Cerebellar cortex (tissue), 1 donor: ENCODE measurements around the gene RGL1.

ENCODE experiments used
- DNase-seq: peaks from one replicate; pipeline ENCODE4 v3.0.0-alpha.2; 2015; ENCODE audit warnings: low spot score

Gene RGL1

DNA sequence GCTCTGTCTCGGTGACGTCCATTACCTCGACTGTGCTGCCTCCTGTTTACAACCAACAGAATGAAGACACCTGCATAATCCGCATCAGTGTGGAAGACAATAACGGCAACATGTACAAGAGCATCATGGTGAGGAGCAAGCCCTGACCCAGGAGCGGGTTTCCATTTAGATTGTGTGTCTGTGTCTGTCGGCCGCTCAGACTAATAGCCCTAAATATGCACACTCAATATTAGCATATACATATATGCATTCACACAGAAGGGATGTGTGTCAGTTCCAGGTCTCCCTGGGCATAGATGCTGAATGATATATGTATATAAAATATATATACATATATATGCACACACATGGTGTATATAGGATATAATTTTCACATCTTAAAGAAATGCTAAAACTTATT is 111.7 kb downstream of the RGL1 start:
- DNase-seq, result no peak

DNA sequence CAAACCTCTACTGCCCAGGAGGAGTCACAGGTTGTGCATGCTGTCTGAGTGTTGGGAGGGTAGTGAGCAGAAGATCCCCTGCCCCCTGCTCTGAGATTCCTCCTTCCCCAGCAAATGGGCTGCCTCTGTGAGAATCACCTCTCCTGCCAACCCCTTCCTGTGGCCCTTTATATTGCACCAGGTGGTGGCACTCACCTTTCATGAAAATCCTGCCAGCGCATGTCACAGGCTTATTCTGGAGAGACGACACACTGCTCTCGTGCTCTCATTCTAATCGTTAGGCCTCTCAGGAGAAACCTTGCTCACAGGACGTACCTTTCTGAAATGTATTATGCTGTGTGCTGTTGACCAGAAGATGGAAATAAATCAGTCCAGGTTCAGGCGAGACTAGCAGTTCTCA is 113.7 kb downstream of the RGL1 start:
- peak; percentile 71 for DNase-seq

DNA sequence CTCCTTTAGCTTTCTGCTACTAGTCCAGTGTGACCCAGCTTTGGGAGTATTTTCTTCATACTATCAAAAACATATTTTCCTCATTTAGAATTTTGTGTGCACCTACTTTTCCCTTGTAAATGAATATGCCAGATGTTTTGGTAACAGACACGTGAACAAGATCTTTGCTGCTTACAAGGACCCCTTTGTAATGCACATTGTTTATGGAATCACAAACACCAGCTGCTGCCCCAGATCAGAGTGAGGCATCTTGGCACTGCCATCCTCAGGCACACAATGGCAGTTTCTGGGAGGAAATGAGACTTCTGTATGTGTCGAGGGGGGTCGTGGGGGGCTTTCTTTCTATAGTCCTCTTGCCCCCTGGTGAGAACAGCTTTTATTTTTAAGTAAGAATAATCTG is 115.7 kb downstream of the RGL1 start:
- no peak for DNase-seq

DNA sequence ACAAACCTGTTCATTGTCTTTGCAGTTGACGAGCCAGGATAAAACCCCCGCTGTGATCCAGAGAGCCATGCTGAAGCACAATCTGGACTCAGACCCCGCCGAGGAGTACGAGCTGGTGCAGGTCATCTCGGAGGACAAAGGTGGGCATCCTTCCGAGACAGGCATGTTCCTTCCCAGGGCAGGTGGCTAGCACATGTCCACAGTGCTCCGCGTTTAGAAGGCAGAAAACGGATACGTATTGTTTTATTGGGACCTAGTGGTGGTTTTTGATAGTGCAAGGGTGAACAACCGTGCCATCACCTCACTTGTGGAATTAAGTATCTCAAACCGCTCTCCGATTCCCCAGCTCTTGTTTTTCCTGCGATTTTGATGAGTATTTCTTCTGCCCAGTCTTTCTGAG is 117.3 kb downstream of the RGL1 start:
- no peak for DNase-seq

DNA sequence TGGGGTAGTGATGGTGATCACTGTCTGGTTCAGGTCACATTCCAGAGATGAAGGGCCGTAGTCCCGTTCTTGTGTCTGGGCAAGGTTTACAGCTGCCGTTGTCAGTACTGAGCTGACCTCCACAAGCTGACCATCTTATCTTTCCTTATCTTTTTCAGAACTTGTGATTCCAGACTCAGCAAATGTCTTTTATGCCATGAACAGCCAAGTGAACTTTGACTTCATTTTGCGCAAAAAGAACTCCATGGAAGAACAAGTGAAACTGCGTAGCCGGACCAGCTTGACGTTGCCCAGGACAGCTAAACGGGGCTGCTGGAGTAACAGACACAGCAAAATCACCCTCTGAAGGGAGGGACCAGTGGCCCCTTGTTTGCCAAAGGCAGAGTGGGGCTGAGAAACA is 121.0 kb downstream of the RGL1 start:
- DNase-seq, result no peak

DNA sequence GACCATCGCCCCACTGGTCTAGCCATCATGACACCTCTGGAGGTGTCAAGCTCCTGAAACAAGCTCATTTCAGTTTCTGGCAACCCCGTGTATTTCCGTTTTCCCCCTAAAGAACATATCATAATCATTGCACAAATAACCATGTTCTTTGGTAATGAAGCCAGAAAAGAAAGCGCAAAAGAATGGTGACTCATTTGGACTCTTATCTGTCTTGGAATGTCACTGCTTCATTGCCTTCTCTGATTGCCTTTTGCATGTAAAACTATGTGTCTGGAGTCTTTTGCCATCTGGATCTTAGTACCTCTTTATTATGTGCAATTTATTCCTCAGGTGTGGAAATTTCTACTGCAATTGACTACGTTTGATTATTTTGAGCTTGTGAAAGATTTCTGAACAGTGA is 122.1 kb downstream of the RGL1 start:
- no peak for DNase-seq

DNA sequence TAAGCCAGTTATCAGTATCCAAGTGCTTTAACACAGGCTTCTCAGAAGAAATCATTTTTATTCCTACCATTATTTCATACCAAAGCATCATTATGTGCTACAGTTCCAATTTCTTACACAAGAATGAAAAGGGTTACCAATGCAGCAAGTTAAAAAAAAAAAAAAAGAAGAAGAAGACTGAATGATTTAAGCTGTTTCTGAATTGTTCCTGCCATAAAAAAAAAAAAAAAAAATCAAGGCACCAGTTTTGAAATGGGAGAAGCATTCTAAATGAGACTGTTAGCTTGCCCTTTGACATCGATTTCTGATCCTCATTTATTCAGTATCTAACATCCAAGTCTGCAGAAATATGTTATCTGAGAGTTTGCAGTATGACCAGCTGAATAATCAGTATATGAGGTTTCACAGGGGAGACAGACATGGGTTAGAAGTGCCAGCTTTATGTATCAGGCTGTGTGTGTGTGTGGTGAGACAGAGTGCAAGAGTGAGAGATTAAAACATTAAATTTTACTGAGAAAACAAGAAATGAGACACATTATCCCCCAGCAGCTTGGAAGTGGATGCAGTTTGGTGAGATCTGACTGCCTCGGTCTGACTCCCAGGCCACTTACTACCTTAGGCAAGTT is 126.8 kb downstream of the RGL1 start:
- DNase-seq, result no peak

DNA sequence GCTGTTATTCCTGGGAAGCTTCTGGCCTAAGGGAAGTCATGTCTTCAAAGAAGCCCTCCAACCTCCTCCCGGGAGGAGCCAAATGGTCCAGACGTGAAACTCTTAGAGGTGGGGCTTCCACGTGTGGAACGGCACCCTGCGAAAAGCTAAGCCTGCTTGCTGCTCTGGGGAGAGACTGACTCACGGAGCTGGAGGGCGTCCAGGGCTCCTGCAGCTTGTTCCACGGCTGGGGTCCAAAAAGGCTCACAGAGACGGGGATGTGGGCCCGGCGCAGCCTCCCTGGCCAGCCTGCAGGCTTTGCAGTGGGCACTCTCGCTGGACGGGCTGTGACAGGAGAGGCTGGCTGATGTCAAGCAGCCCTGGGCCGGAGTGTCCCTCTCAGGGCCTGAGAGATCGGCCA is 127.5 kb downstream of the RGL1 start:
- DNase-seq, result peak; percentile 81

DNA sequence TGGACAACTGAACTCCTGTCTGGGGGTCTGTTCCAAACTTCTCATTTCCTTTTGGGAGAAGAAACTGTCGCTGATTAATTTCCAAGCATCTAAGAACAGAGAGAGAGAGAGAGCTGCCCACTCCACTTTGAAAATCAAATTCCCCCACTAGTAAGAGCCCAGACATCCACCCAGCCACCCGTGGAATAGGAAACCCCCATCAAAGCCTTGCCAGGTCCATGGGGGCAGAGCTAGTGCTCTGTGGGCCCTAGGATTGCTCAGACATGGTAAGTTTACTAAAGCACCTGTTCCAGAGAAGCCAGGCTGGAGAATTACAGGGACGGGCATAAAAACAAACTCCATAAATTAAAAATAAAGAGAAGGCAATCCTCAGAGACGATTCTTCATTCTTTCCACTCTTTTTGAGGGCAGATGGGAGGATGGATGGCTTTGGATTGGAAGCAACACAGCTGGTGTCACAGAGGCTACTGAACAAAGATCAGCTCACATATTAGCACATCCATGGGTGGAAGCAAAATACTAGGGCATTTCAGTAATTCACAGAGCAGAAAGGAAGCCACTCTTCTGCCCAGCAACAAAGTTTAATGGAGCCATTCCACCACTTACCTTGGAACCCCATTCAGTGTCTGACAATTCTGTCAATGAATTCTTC is 128.7 kb downstream of the RGL1 start:
- DNase-seq, result no peak

DNA sequence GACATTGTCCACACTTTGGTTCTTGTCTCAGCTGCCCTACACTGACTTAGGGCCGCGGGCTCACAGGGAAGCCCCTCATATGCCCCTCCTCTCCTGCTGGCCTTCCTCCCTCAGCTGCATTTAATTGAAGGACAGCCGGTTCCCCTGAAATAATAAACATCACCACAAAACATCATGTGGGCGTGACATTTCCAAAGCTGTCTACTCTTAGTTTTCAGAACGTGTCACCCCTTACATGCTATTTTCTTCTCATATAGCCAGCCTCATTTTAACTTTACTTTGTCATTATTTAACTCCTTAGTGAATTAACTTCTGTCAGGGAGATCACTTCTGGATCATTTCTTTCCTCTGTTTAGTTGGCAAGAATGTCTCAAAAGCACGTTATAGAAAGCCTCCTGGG is 129.4 kb downstream of the RGL1 start:
- DNase-seq, result no peak

DNA sequence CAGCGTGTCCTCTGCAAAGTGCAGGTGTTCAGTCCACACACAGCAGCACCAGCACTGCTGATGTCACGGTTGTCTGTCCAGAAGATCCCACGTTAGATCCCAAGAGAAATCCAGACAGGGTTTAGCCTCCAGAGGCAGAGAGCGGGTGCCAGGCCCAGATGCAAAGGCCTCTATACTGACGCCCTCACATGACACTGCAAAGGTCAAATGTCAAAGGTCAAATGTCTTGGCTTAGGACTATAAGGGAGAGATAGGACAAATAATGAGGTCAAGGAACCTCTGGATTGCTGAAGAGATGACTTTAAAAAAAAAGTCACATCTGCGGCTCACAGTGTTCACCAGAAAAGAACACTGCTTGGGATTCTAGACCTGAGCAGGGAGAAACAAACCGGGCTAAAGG is 131.1 kb downstream of the RGL1 start:
- DNase-seq, result no peak

DNA sequence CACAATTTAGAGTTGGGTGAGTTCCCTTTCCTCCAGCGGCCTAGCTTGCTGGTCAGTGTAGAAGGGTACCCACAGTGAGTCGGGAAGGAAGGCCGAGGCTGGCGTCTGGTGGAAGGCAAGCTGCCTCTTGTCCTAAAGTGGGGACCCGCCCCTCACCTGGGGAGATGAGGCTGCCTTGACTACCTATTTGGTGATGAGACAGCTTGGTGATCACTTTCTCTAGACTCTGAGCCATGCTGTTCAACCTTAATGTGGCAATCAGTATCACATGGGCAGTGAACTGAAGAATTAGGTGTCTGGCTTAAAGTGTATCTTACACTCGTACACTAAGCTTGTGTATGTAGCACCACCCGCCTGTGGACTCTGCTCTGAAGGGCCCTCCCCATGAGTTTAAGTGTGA is 131.9 kb downstream of the RGL1 start:
- no peak for DNase-seq

DNA sequence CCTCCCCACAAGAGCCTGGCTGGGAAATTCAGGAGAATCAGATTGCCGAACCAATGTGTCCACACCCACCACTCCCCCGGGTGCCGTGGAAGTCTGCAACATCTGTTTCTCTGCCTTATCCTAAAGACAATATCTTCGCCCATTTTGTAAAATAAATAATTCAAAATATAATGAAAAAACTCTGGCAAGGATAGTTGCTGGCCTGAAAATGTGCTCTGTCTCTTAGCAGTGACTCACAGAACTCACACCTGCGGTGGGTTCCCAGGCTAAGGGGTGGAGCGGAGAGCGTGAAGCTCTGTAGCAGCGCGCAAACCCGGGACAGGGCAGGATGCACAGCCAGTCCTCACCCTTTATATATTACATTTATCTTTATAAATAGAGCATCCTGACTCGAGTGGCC is 132.7 kb downstream of the RGL1 start:
- DNase-seq, result no peak

DNA sequence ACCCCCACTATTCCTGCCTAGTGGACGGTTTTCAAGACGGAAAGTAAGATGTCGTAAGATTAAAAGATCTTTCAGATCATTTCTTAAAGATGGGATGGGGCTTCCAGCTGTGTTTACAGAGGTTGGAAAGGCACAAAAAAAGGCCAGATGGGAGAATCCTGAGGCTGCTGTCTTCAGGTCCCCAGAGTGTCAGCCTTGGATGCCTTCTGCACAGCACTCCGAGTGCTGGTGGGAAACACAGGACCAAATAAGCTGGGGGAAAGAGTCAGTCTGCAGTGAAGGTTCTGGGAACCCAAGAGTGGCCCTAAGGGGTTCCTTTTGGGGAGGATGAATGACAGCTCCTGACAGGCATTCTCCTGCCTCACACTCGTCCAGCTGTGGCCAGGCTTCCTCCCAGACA is 136.1 kb downstream of the RGL1 start:
- no peak for DNase-seq

DNA sequence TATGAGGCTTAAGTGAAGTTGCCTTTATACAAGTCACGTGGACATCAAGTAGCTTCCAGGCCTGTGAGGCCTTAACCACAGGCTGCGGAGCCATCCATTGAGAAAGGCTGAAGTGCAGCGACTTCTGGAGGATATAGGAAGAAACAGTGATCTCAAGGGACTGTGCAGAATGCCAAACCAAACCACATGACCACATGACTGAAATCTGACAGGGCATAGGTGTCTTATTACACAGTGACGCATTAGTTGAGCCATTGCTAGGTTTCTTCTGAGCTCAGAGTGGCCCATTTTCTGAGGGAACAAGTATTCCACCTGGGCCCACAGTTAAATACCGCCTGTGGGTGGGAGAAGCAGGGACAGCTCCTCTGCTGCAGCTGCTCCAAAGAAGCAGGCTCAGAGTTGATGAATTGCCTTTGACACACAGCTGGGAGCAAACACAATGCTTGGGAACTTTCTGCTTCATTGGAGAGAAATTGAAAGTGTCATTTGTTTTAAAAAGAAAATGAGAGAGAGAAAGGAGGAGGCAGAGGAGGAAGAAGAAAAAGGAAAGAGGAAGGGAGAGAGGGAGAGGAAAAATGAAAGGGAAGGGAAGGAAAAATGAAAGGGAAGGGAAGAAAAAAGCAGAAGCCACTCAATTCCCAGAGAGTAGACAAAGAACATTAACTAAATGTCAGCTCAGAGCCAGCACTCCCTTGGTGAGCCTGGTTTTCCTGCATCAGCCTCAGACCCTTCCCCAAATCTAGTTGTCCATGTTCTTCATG is 138.2 kb downstream of the RGL1 start:
- DNase-seq, result no peak

DNA sequence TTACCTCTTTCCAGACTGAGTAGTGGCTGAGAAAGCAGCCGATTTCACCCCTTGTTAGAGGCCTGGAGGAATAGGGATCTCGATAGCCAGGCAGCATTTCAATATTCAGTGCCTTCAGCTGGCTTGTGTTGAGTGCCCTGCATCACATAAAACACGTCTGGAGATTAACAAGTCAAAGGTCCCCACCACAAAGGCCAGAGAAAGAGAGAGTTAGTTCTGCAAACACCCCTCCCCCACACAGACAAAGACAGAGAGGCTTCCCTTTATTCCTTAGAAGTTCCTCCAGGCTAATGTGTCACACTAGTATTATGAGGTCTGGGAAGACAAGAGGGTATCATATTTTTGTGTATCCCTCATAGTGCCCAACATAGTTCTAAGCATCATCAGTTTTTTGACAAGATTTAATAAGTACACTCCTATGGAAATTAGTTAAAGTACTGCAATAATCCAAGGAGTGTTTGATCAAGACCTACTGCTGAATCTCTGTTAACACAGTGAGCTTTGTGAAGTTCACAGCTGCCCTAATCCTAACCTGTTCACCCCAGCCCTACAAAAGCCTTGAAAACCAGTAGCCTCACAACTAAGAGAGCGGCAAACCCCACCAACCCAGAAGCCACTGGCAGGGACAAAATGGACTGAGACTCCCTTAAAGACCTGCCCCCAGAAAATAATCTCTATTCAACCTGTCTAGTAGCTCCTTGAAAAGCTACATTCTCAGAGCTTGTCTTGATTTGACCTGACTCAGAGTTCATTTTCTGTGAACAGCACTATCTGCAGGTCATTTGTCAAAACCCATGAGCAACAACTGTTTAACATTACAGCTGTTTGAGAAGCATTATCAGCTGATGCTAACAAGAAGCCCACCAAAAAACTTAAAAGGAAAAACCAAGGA is 140.8 kb downstream of the RGL1 start:
- no peak for DNase-seq

DNA sequence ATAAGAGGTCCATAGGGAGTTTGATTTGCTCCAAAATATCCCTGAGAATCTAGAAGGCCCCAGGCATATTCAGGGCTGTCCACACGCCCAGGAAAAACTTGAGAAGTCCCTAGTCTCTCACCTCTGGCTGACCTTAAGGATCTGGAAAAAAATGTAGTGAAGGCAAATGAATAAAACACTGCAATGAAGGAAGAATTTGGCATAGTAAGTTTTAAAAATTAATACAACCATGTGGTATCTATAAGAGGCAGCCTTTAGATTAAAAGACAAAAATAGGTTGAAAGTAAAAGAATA is 141.3 kb downstream of the RGL1 start:
- no peak for DNase-seq

DNA sequence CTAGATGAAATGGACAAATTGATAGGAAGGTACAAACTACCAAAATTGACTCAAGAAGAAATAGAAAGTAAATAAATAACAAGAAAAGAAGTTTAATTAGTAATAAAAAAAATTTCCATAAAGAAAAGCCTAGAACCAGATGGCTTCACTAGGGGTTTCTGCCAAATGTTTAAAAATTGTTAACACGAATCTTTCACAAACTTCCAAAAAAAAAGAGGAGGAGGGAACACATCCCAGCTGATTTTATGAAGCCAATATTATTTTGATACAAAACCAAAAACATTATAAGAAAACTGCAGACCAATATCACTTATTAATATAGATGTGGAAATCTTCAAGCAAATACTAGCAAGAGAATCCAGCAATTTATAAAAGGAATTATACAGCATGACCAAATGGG is 143.1 kb downstream of the RGL1 start:
- no peak for DNase-seq

DNA sequence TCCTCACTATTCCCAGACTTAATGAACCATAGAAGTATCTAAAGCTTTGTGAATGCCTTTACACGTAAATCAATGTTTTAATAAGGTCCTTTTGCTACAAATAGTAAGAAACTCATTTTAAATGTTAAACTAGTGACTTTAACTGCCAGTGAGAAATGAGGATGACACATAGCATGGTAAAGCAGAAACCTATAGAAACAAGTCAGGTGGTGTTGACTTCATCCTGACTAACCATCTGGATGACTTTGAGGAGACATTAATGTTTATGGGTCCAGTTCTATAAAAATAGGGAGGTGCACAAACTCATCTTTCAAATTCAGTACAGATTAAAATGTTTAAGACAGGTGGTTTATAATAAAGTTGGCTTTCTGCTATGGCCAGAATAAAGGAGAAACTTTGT is 147.2 kb downstream of the RGL1 start:
- DNase-seq, result no peak

DNA sequence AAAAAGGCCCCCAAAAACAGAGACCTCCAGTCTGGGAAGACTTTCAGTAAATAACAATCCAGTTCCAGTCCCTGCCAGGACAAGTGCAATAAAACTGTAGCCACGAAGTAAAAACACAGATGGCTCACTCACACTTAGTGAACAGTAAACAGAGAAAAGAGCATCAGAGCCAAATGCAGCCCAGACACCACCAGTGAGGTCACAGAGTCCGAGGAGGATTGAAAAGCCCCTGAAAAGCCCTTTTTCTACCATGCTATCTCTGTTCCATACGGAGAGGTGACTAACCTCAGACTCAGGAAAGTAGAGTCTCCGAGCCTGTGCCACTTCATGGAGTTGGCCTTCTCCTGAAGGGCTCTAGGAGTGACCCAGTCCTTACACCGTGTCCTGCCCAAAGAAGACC is 148.1 kb downstream of the RGL1 start:
- peak; percentile 71 for DNase-seq

DNA sequence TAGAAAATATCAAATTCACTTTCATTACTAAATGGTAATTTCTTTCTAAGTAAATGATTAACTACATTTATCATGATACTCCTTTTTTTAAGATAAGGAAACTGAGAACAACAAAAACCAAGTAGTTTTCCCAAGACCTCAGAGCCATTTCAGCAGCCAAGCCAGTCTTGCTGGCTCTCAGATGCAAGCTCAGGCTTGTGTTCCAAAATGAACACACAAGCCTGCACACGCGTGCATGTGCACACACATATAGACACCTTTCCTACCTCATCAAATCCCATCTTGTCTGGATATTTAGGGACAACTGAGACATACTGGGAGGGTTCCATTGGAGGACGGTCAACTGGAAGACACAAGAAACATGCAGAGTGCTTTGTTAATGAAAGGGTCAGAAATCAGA is 149.6 kb downstream of the RGL1 start:
- no peak for DNase-seq

DNA sequence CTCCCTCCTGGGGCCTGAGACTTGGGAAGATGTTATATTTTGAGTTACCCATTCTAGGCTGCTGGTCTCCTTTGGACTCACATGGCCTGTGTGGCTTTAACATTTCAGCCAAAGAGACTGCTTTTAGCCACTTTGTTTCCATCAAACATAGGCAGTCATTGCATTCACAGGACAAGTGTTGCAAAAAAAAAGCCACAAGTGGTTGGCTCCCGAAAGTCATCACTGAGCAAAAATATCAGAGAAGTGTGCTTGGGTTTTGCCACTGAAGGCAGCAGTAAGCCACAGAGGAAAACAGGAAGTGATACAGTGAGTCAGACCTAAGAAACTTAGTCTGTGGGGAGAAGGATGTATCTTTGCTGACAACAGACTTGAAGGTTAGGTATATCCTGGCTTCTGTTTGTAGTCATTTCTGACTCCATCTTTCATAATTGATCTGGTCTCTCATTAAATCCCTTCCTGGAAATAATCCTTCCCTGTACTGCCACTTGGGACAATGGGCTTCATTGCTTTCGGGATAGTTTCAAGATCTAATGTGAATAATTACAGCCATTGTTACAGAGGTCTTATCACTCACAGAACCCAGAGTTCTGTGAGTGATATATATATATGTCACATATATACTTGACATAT is 151.8 kb downstream of the RGL1 start:
- no peak for DNase-seq
